Heart left ventricle (tissue), 13 donors: ENCODE data around the gene FOXK2.

Experiments used
- CTCF ChIP-seq, 12 donors: fragments of 200-600 bp; sonication (generic) in 4 of 12; IDR thresholded peaks; one replicate each; pipeline versions ENCODE4 v1.5.0 to v1.8.0; 2018 to 2022; ENCODE audit warnings: antibody characterized with exemption in 12 of 12, mild to moderate bottlenecking in 5 of 12
- POLR2A ChIP-seq, 2 donors: fragments of 450-650 bp; IDR thresholded peaks; one replicate each; pipeline ENCODE4 v1.6.1; 2017; ENCODE audit warnings: antibody characterized with exemption in 2 of 2, mild to moderate bottlenecking in 2 of 2, moderate library complexity in 2 of 2
- donor health status: ischemic (EF 13 %, LVEDD 7.1; RV severe dilation, severe dysfunction).
- donor health status: DM: no; HTN: yes; CAD: no.
- donor health status: DM: no; HTN: no; CAD: no.
- donor health status: ischemic (EF 25% LVEDD 6.9; RV normal size, moderate dysfunction).
- donor health status: ischemic (EF 25% LVEDD 5.7; RV mildly dilated, moderate dysfunction).
- donor health status: ischemic (EF 35%, LVEDD 5.7; RV mildly dilated, moderate dysfunction).
- donor health status: nonischemic (EF 11% LVEDD 7.7; RV severe dilation, severe dysfunction).
- donor health status: DM: yes; HTN: yes; CAD: no.
- donor health status: PGD.
- donor health status: ischemic (EF 29% LVEDD 5.4; RV normal size, mild dysfunction).
- donor health status: nonischemic (EF 23%, LVEDD 6.1; RV moderate dilation, normal function).

GRCh38 chr17:82569621-82570020 is 50.1 kb downstream of the FOXK2 start:
- no peak for TF ChIP-seq CTCF (IDR thresholded peaks at IDR 0.05)
- no peak for TF ChIP-seq POLR2A (IDR thresholded peaks at IDR 0.05)
